GM19452 (cell line): Measurements from ENCODE around the gene DGKZ.
A peak's percentile ranks its signal among the peaks of the same experiment; 100 is the strongest.

Experiments
- ATAC-seq: cut with Tn5 transposase; IDR thresholded peaks from one replicate; pipeline ENCODE4 v1.9.1; 2021; ENCODE audit not compliant: unreplicated experiment

The DGKZ gene

GRCh38 chr11:46381048-46381818, 34.0 kb downstream of the DGKZ start, which contains the start of gene MDK:
MDK (plus strand) TSS chr11:46381669; CDS start chr11:46382058, 389 bp downstream.
- ATAC-seq = no peak

- ATAC-seq = no peak
Measured at GRCh38 chr11:46381819-46382645, 34.8 kb downstream of the DGKZ start.

GRCh38 chr11:46382646-46383403, 35.6 kb downstream of the DGKZ start:
- ATAC-seq = no peak

- ATAC-seq = no peak
Measured at GRCh38 chr11:46383404-46383758, 36.1 kb downstream of the DGKZ start.

GRCh38 chr11:46383974-46384701, 36.9 kb downstream of the DGKZ start:
- ATAC-seq = no peak

- ATAC-seq = no peak
Measured at GRCh38 chr11:46385169-46386004, 38.1 kb downstream of the DGKZ start.

GRCh38 chr11:46386005-46386578, 38.8 kb downstream of the DGKZ start:
- ATAC-seq = no peak

- ATAC-seq = no peak
Measured at GRCh38 chr11:46386674-46387073, 39.4 kb downstream of the DGKZ start.

- no peak for ATAC-seq
Measured at GRCh38 chr11:46387456-46387855, 40.2 kb downstream of the DGKZ start.

GRCh38 chr11:46387919-46388618, 40.8 kb downstream of the DGKZ start:
- no peak for ATAC-seq

- ATAC-seq = no peak
Measured at GRCh38 chr11:46388619-46389449, 41.6 kb downstream of the DGKZ start.

- peak; percentile 62 for ATAC-seq
Measured at GRCh38 chr11:46389450-46390330, 42.4 kb downstream of the DGKZ start.

- ATAC-seq = no peak
Measured at GRCh38 chr11:46390331-46391171, 43.3 kb downstream of the DGKZ start.

- ATAC-seq = no peak
Measured at GRCh38 chr11:46391186-46391577, 43.9 kb downstream of the DGKZ start.

GRCh38 chr11:46391578-46392420, 44.5 kb downstream of the DGKZ start, which contains the start of gene CHRM4:
CHRM4 (minus strand) TSS chr11:46391776; CDS start chr11:46386557, 5,219 bp downstream.
- no peak for ATAC-seq
